Frontal cortex (tissue), 4 donors: ENCODE data around the gene DDX10. TPM values are rescaled to one million over a fixed set of nuclear protein-coding genes. Genes with fewer than 3 reads are reported as not detected.
"Not testable (repeated sequence)": the region's sequence is repeated elsewhere in the genome, so short reads cannot be mapped to it uniquely, and the experiment has no call there.

Experiments used
- DNase-seq, 2 donors: peaks; one replicate each; pipeline ENCODE4 v3.0.0; 2012; ENCODE audit warnings: low spot score in 2 of 2
- FAIRE-seq: peaks from 2 replicates; lab custom pipeline; 2012; peaks lifted over from hg19 to GRCh38; lab: Jason Lieb, UNC
- total RNA-seq: library from RNA; depleted of rRNA; stranded (reverse); fragments of >200 nt; gene quantifications from one replicate; pipeline ENCODE4 v1.2.3, GENCODE V29; 2014
- donor health status: control.
- donor health status: control.
- donor health status: control.

Gene DDX10
- total RNA-seq, 1 donor from 2014 or later: 31.4 TPM

- not testable (repeated sequence) for DNase-seq, FAIRE-seq
Measured at GRCh38 chr11:108654100-108654499, 10.8 kb upstream of the DDX10 start.

GRCh38 chr11:108654994-108655631 is 9.8 kb upstream of the DDX10 start:
- FAIRE-seq (no peak), DNase-seq (no peak)

GRCh38 chr11:108662700-108663099 is 2.2 kb upstream of the DDX10 start:
- FAIRE-seq (no peak), DNase-seq (no peak)

GRCh38 chr11:108663154-108663877 is 1.6 kb upstream of the DDX10 start:
- no peak for FAIRE-seq

GRCh38 chr11:108666373-108666772 is 1.5 kb downstream of the DDX10 start:
- FAIRE-seq: no peak

More at GRCh38 chr11:108663154-108663877, 1.6 kb upstream of the DDX10 start:
- no peak for DNase-seq

GRCh38 chr11:108669286-108669685 is 4.4 kb downstream of the DDX10 start:
- DNase-seq: no peak

More at GRCh38 chr11:108666373-108666772, 1.5 kb downstream of the DDX10 start:
- DNase-seq: no peak

GRCh38 chr11:108669711-108670110 is 4.8 kb downstream of the DDX10 start:
- FAIRE-seq (no peak), DNase-seq (no peak)

More at GRCh38 chr11:108669286-108669685, 4.4 kb downstream of the DDX10 start:
- no peak for FAIRE-seq

GRCh38 chr11:108670451-108670850 is 5.6 kb downstream of the DDX10 start:
- no peak for FAIRE-seq

GRCh38 chr11:108672113-108672512 is 7.2 kb downstream of the DDX10 start:
- FAIRE-seq (no peak), DNase-seq (no peak)

More at GRCh38 chr11:108670451-108670850, 5.6 kb downstream of the DDX10 start:
- DNase-seq: no peak

GRCh38 chr11:108672786-108673185 is 7.9 kb downstream of the DDX10 start:
- FAIRE-seq: no peak

GRCh38 chr11:108679045-108679444 is 14.2 kb downstream of the DDX10 start:
- DNase-seq (no peak), FAIRE-seq (no peak)

More at GRCh38 chr11:108672786-108673185, 7.9 kb downstream of the DDX10 start:
- no peak for DNase-seq

- no peak for FAIRE-seq
- no peak for DNase-seq
Measured at GRCh38 chr11:108680271-108680670, 15.4 kb downstream of the DDX10 start.

GRCh38 chr11:108685419-108686130 is 20.7 kb downstream of the DDX10 start:
- FAIRE-seq: no peak
- no peak for DNase-seq

GRCh38 chr11:108693852-108694251 is 29.0 kb downstream of the DDX10 start:
- FAIRE-seq (no peak), DNase-seq (no peak)

GRCh38 chr11:108694846-108695245 is 30.0 kb downstream of the DDX10 start:
- FAIRE-seq (no peak), DNase-seq (no peak)

- FAIRE-seq: no peak
- DNase-seq: peak; percentile 17 to 48
Measured at GRCh38 chr11:108697872-108698473, 33.1 kb downstream of the DDX10 start.

- DNase-seq (no peak), FAIRE-seq (no peak)
Measured at GRCh38 chr11:108698844-108699642, 34.2 kb downstream of the DDX10 start.

- FAIRE-seq (no peak), DNase-seq (no peak)
Measured at GRCh38 chr11:108703916-108704315, 39.0 kb downstream of the DDX10 start.

GRCh38 chr11:108705061-108705460 is 40.2 kb downstream of the DDX10 start:
- FAIRE-seq: no peak
- no peak for DNase-seq
